H1 (cell line): Measurements from ENCODE around the gene CRHR1. TPM values are rescaled to one million over a fixed set of nuclear protein-coding genes. Genes with fewer than 3 reads are reported as not detected.

Experiments
- CTCF ChIA-PET: fragments of 300-600 bp; sonication (Branson Sonifier 250); formaldehyde crosslinking; loops from one replicate; lab custom pipeline; 2021; ENCODE audit not compliant: partially characterized antibody; lab: Charles Lee
- POLR2A ChIA-PET: fragments of 300-600 bp; sonication (Branson Sonifier 250); formaldehyde crosslinking; loops from one replicate; lab custom pipeline; 2021; ENCODE audit warnings: inconsistent platforms; ENCODE audit not compliant: partially characterized antibody; lab: Charles Lee
- DNase-seq, 2 experiments: peaks; one replicate each; pipeline versions ENCODE4 v3.0.0 to v3.0.0-alpha.2; 2010 to 2022; ENCODE audit warnings: low spot score in 2 of 2, low read depth in 1 of 2, mixed read lengths in 1 of 2
- FAIRE-seq: peaks from 2 replicates; lab custom pipeline; 2011; peaks lifted over from hg19 to GRCh38; lab: Jason Lieb, UNC
- H2AFZ ChIP-seq: 2 replicates; pipeline ENCODE4 v1.8.1; 2012; ENCODE audit warnings: low read length, inconsistent platforms
- H2AK5ac ChIP-seq: 2 replicates; pipeline ENCODE4 v1.6.1; 2013; ENCODE audit warnings: low read depth, low read length
- H2BK120ac ChIP-seq: replicated peaks from 2 replicates; pipeline ENCODE3; 2013; ENCODE audit warnings: low read depth, low read length, inconsistent platforms
- H2BK12ac ChIP-seq: 2 replicates; pipeline ENCODE4 v1.6.1; 2013; ENCODE audit warnings: low read depth, low read length
- H2BK15ac ChIP-seq: 2 replicates; pipeline ENCODE4 v1.6.1; 2013; ENCODE audit warnings: low read length
- H2BK20ac ChIP-seq: 2 replicates; pipeline ENCODE4 v1.6.1; 2013; ENCODE audit warnings: low read length
- H2BK5ac ChIP-seq: 2 replicates; pipeline ENCODE4 v1.6.1; 2013; ENCODE audit warnings: low read depth, low read length
- H3K14ac ChIP-seq: 2 replicates; pipeline ENCODE4 v1.6.1; 2013; ENCODE audit warnings: inconsistent platforms; ENCODE audit not compliant: insufficient read length
- H3K18ac ChIP-seq: 2 replicates; pipeline ENCODE4 v1.6.1; 2013; ENCODE audit warnings: low read length; ENCODE audit errors: extremely low read depth
- H3K23ac ChIP-seq: 2 replicates; pipeline ENCODE4 v1.6.1; 2013; ENCODE audit warnings: inconsistent platforms; ENCODE audit not compliant: insufficient read length
- H3K23me2 ChIP-seq: 2 replicates; pipeline ENCODE4 v1.6.1; 2013; ENCODE audit warnings: low read depth, low read length
- H3K27ac ChIP-seq: 2 replicates; pipeline ENCODE4 v1.6.1; 2011; ENCODE audit warnings: low read depth, low read length, inconsistent platforms
- H3K27me3 ChIP-seq, 4 experiments: replicated peaks in 1 of 4; 1 replicate in 1 of 4; 2 replicates in 3 of 4; pipeline versions ENCODE4 v1.6.1 to v1.8.1; 2011 to 2013; ENCODE audit warnings: low read length in 3 of 4, mild to moderate bottlenecking in 3 of 4, inconsistent platforms in 2 of 4, mixed read lengths in 2 of 4, moderate library complexity in 1 of 4; ENCODE audit not compliant: control insufficient read depth in 3 of 4, insufficient read depth in 3 of 4; ENCODE audit errors: extremely low read depth in 1 of 4
- H3K36me3 ChIP-seq, 4 experiments: 2 replicates each; pipeline versions ENCODE4 v1.6.1 to v1.8.1; 2011 to 2013; ENCODE audit warnings: mild to moderate bottlenecking in 4 of 4, low read length in 3 of 4, moderate library complexity in 2 of 4, control low read depth in 1 of 4, inconsistent platforms in 1 of 4; ENCODE audit not compliant: insufficient read depth in 4 of 4, control insufficient read depth in 2 of 4
- H3K4ac ChIP-seq: replicated peaks from 2 replicates; pipeline ENCODE3; 2013; ENCODE audit warnings: low read length, low read depth, mixed read lengths, inconsistent platforms; ENCODE audit not compliant: insufficient read length
- H3K4me1 ChIP-seq, 4 experiments: replicated peaks in 1 of 4; 1 replicate in 1 of 4; 2 replicates in 3 of 4; pipeline versions ENCODE4 v1.6.1 to v1.8.1; 2011 to 2013; ENCODE audit warnings: low read length in 3 of 4, inconsistent platforms in 2 of 4, mixed read lengths in 1 of 4; ENCODE audit not compliant: insufficient read depth in 4 of 4, control insufficient read depth in 3 of 4
- H3K4me2 ChIP-seq, 2 experiments: 2 replicates each; pipeline versions ENCODE4 v1.6.1 to v1.8.1; 2011 to 2013; ENCODE audit warnings: low read depth in 2 of 2, low read length in 2 of 2, control low read depth in 1 of 2, inconsistent platforms in 1 of 2, mild to moderate bottlenecking in 1 of 2; ENCODE audit not compliant: insufficient read depth in 1 of 2
- H3K4me3 ChIP-seq, 4 experiments: fragments of 200-600, 300-600 bp in 1 of 4; sonication (generic), shearing (Covaris generic), sonication (Bioruptor Twin) in 1 of 4; 2 replicates each; pipeline versions ENCODE4 v1.5.1 to v1.8.1; 2011 to 2016; ENCODE audit warnings: low read length in 4 of 4, low read depth in 3 of 4, control low read depth in 2 of 4, inconsistent platforms in 2 of 4, mild to moderate bottlenecking in 2 of 4, mixed read lengths in 1 of 4, moderate library complexity in 1 of 4; ENCODE audit not compliant: insufficient read depth in 2 of 4; ENCODE audit errors: extremely low read depth in 1 of 4
- H3K56ac ChIP-seq: replicated peaks from 2 replicates; pipeline ENCODE3; 2013; ENCODE audit warnings: low read depth, mild to moderate bottlenecking, mixed read lengths, low read length, inconsistent platforms; ENCODE audit not compliant: insufficient read length
- H3K79me1 ChIP-seq: 2 replicates; pipeline ENCODE4 v1.6.1; 2013; ENCODE audit warnings: low read depth, low read length, control low read depth
- H3K79me2 ChIP-seq, 2 experiments: 2 replicates each; pipeline versions ENCODE4 v1.6.1 to v1.8.1; 2012 to 2013; ENCODE audit warnings: low read length in 2 of 2, mild to moderate bottlenecking in 2 of 2, inconsistent platforms in 1 of 2; ENCODE audit not compliant: insufficient read depth in 2 of 2, control insufficient read depth in 1 of 2
- H3K9ac ChIP-seq, 4 experiments: replicated peaks in 1 of 4; 1 replicate in 1 of 4; 2 replicates in 3 of 4; pipeline versions ENCODE4 v1.6.1 to v1.8.1; 2011 to 2013; ENCODE audit warnings: low read depth in 3 of 4, low read length in 3 of 4, control low read depth in 2 of 4, mild to moderate bottlenecking in 2 of 4, moderate library complexity in 2 of 4, inconsistent platforms in 1 of 4; ENCODE audit errors: extremely low read depth in 1 of 4
- H3K9me3 ChIP-seq, 2 experiments: 2 replicates each; pipeline versions ENCODE4 v1.6.1 to v1.8.1; 2012 to 2013; ENCODE audit warnings: mild to moderate bottlenecking in 2 of 2, moderate library complexity in 2 of 2, control low read depth in 1 of 2, inconsistent platforms in 1 of 2, low read depth in 1 of 2, low read length in 1 of 2, mixed read lengths in 1 of 2; ENCODE audit not compliant: insufficient read depth in 2 of 2
- H4K20me1 ChIP-seq, 2 experiments: replicated peaks in 1 of 2; 2 replicates each; pipeline versions ENCODE3 to v1.8.1; 2011 to 2013; ENCODE audit warnings: inconsistent platforms in 2 of 2, low read length in 2 of 2, mild to moderate bottlenecking in 1 of 2; ENCODE audit not compliant: insufficient read depth in 2 of 2, control insufficient read depth in 1 of 2
- H4K5ac ChIP-seq: 2 replicates; pipeline ENCODE4 v1.6.1; 2013; ENCODE audit warnings: low read length, low read depth, mixed read lengths, inconsistent platforms; ENCODE audit not compliant: insufficient read length
- H4K8ac ChIP-seq: 2 replicates; pipeline ENCODE4 v1.8.0; 2013; ENCODE audit warnings: mild to moderate bottlenecking, moderate library complexity, low read length, inconsistent platforms; ENCODE audit not compliant: insufficient read depth; ENCODE audit errors: extremely low read depth
- H4K91ac ChIP-seq: replicated peaks from 2 replicates; pipeline ENCODE3; 2013; ENCODE audit warnings: low read length, mixed read lengths, inconsistent platforms; ENCODE audit not compliant: insufficient read length
- ATF3 ChIP-seq: IDR thresholded peaks from 2 replicates; pipeline ENCODE4 v1.6.1; 2011; ENCODE audit warnings: low read depth, mild to moderate bottlenecking, low read length; ENCODE audit not compliant: insufficient read depth
- CHD2 ChIP-seq: IDR thresholded peaks from 2 replicates; pipeline ENCODE4 v1.6.1; 2012; ENCODE audit warnings: low read length, improper control_type of control experiment
- CTCF ChIP-seq, 3 experiments: IDR thresholded peaks; 1 replicate in 2 of 3; 2 replicates in 1 of 3; pipeline versions ENCODE4 v1.5.1 to v1.6.1; 2011; ENCODE audit warnings: low read length in 3 of 3, mild to moderate bottlenecking in 3 of 3, inconsistent platforms in 2 of 3, low read depth in 1 of 3, moderate library complexity in 1 of 3; ENCODE audit not compliant: insufficient read depth in 1 of 3; ENCODE audit errors: control extremely low read depth in 1 of 3
- HDAC2 ChIP-seq, 2 experiments: fragments of 300-600 bp in 1 of 2; sonication (generic) in 1 of 2; IDR thresholded peaks; 2 replicates each; pipeline ENCODE4 v1.6.1; 2011 to 2012; ENCODE audit warnings: low read depth in 2 of 2, low read length in 2 of 2, mild to moderate bottlenecking in 2 of 2, moderate library complexity in 2 of 2, borderline replicate concordance in 1 of 2, inconsistent platforms in 1 of 2
- WGBS, 2 experiments: shearing (Covaris generic) in 1 of 2; methylation state at CpG; one replicate each; pipeline versions ENCODE4 v1.1.6 to v1.1.7; 2013 to 2015; ENCODE audit warnings: low lambda C conversion rate in 2 of 2, mixed read lengths in 2 of 2, inconsistent platforms in 1 of 2, low coverage in 1 of 2, missing lambda C conversion rate in 1 of 2; ENCODE audit not compliant: insufficient replicate concordance in 2 of 2, insufficient coverage in 1 of 2, insufficient read length in 1 of 2; ENCODE audit errors: extremely low coverage in 1 of 2, missing lambda C conversion rate in 1 of 2; 5-methylcytosine and 5-hydroxymethylcytosine counted together
- polyA plus RNA-seq, 7 experiments: library from polyadenylated mRNA; depleted of rRNA in 3 of 7; stranded (reverse) in 5 of 7; unstranded in 2 of 7; fragments of >200 nt in 5 of 7; fragments of 200-250 nt in 2 of 7; gene quantifications; 1 replicate in 5 of 7; 2 replicates in 1 of 7; 4 replicates in 1 of 7; pipeline versions ENCODE4 v1.2.1 to v1.2.3, GENCODE V29; 2011 to 2013; ENCODE audit warnings: missing spikeins in 2 of 7, mixed read lengths in 2 of 7
- total RNA-seq: library from RNA; stranded (reverse); fragmentation: NEBNext Ultra II Directional; extraction: Animal tissue kit (Norgen Biotek cat#: 25700); gene quantifications from 2 replicates; pipeline ENCODE4 v1.2.1, GENCODE V29; 2021

Gene CRHR1
- total and polyA plus RNA-seq, 2 of the 8 experiments (the other 6 are each of a cell fraction or from before 2014, with no cell fraction given), result 0.56 to 1.7 TPM

GRCh38 chr17:45848868-45849535 lies 64.9 kb downstream of the CRHR1 start:
- Histone ChIP-seq H4K5ac (no peak overlapping the region), H2BK20ac (no peak overlapping the region), H2AK5ac (no peak overlapping the region), H2BK120ac (no peak overlapping the region), H3K23ac (no peak overlapping the region), H3K36me3 (no peaks in the 10 kb centered on the region), H3K56ac (no peak overlapping the region), H3K4me1 (0 out of 7 replicates have a peak, but pooled peaks cover 0 to 3% (median 0%) of the 10 kb centered on the region in 4 experiments), H3K14ac (no peak overlapping the region), H2BK15ac (no peak overlapping the region), H3K79me2 (no peaks in the 10 kb centered on the region), H2BK12ac (no peak overlapping the region), H3K4ac (no peak overlapping the region), H4K8ac (no peak overlapping the region), H3K23me2 (no peaks in the 10 kb centered on the region), H2BK5ac (no peak overlapping the region), H3K27me3 (peaks cover 0 to 4% (median 0%) of the 10 kb centered on the region in 4 experiments; a peak in 2 of 7 replicates), H2AFZ (no peak overlapping the region), H3K79me1 (no peaks in the 10 kb centered on the region), H4K91ac (no peak overlapping the region), H3K18ac (no peak overlapping the region), H3K9me3 (no peaks in the 10 kb centered on the region), H3K4me3 (no peak overlapping the region), H3K4me2 (no peak overlapping the region), H3K9ac (no peak overlapping the region), H4K20me1 (peaks cover 0 to 2% of the 10 kb centered on the region in 2 experiments), H3K27ac (no peak overlapping the region)
- DNase-seq (no peak), FAIRE-seq (no peak)
- POLR2A ChIA-PET, result no interaction called here
- 91% methylated on average over 15 of the region's 15 CpGs; no CpG with 5 or more reads in 1 of the 2 experiments for WGBS, 2 experiments
- TF ChIP-seq CTCF (IDR thresholded peaks at IDR 0.05; ENCODE audit: control extremely low read depth in 1 of 3, insufficient read depth in 1 of 3, low read depth in 1 of 3, low read length in 3 of 3) (no peak), HDAC2 (IDR thresholded peaks at IDR 0.05; ENCODE audit: borderline replicate concordance in 1 of 2, low read depth in 2 of 2, low read length in 2 of 2) (no peak), ATF3 (no peak), CHD2 (no peak)
- CTCF ChIA-PET, result interaction anchor here (0.6 to 8.1 kb wide), 17 partner anchors 9 to 209 kb away, joined by 3 to 137 read pairs (median 5); partner anchors contain the start of gene CRHR1
